OCI-LY1 (cell line): ENCODE measurements around the gene NRCAM.

Experiments
- CTCF ChIP-seq: fragments of 200-600 bp; sonication (generic), shearing (Covaris generic); IDR thresholded peaks from 2 replicates; pipeline ENCODE4 v1.5.1; 2017; ENCODE audit warnings: mild to moderate bottlenecking, antibody characterized with exemption, low read length, moderate library complexity, mixed read lengths
- EZH2 ChIP-seq: fragments of 200-600 bp; sonication (generic), shearing (Covaris generic); IDR thresholded peaks from 2 replicates; pipeline ENCODE4 v1.8.0; 2017; ENCODE audit warnings: borderline replicate concordance, mixed run types, mild to moderate bottlenecking, antibody characterized with exemption, low read length, moderate library complexity, mixed read lengths

- TF ChIP-seq CTCF = no peak
- TF ChIP-seq EZH2 = no peak
Measured at GRCh38 chr7:108235451-108236061, 220.7 kb downstream of the NRCAM start.
